ENCODE measurements around the gene GSC.

Gene GSC

GRCh38 chr14:94779713-94780112 is 9.8 kb upstream of the GSC start:
- H3K4me1 ChIP-seq (ENCODE audit: low read length): no peaks in the 10 kb centered on the region
- no peak overlapping the region for H3K9ac ChIP-seq (ENCODE audit: low read length)
- no peaks in the 10 kb centered on the region for H4K20me1 ChIP-seq (ENCODE audit: insufficient read depth, low read length)
- H2AFZ ChIP-seq (ENCODE audit: low read depth, low read length): no peak overlapping the region
- no peak overlapping the region for H3K4me2 ChIP-seq (ENCODE audit: low read length)
- H3K4me3 ChIP-seq (ENCODE audit: low read length): no peak overlapping the region
- no peaks in the 10 kb centered on the region for H3K9me3 ChIP-seq (ENCODE audit: insufficient read depth, low read length)
- H3K36me3 ChIP-seq (replicated peaks; ENCODE audit: low read depth, low read length): no peaks in the 10 kb centered on the region
- H3K79me2 ChIP-seq (ENCODE audit: low read length): no peaks in the 10 kb centered on the region
- no peak overlapping the region for H3K27ac ChIP-seq (ENCODE audit: low read length)
- TF ChIP-seq, protein P1, sequence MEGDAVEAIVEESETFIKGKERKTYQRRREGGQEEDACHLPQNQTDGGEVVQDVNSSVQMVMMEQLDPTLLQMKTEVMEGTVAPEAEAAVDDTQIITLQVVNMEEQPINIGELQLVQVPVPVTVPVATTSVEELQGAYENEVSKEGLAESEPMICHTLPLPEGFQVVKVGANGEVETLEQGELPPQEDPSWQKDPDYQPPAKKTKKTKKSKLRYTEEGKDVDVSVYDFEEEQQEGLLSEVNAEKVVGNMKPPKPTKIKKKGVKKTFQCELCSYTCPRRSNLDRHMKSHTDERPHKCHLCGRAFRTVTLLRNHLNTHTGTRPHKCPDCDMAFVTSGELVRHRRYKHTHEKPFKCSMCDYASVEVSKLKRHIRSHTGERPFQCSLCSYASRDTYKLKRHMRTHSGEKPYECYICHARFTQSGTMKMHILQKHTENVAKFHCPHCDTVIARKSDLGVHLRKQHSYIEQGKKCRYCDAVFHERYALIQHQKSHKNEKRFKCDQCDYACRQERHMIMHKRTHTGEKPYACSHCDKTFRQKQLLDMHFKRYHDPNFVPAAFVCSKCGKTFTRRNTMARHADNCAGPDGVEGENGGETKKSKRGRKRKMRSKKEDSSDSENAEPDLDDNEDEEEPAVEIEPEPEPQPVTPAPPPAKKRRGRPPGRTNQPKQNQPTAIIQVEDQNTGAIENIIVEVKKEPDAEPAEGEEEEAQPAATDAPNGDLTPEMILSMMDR (IDR thresholded peaks at IDR 0.05; ENCODE audit: low read depth, low read length): no peak
- TF ChIP-seq EZH2phosphoT487 (IDR thresholded peaks at IDR 0.05; ENCODE audit: low read depth): no peak
- peaks cover 14% of the 10 kb centered on the region; the same call in 1 of the 2 replicates for H3K27me3 ChIP-seq (ENCODE audit: low read depth, low read length)

DNA sequence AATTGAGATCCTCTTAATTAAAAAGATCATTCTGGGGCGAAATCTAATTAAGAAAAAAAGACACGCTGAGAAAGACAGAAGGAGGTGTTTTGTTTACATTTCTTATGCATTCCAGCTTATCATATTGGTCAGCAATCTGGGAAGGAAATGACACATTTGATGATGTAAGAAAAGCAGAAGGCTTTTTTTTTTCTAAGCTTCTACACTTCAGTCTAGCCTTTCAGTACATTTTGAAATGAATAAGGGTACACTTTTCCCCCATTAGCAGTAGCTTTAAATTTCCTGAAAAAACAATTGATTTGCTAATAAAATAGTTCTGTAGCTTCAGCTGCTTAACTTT is 5.9 kb upstream of the GSC start:
- no peaks in the 10 kb centered on the region for H3K9me3 ChIP-seq (ENCODE audit: insufficient read depth, low read length)
- no peaks in the 10 kb centered on the region for H3K36me3 ChIP-seq (replicated peaks; ENCODE audit: low read depth, low read length)
- no peaks in the 10 kb centered on the region for H4K20me1 ChIP-seq (ENCODE audit: insufficient read depth, low read length)
- no peak overlapping the region for H2AFZ ChIP-seq (ENCODE audit: low read depth, low read length)
- peaks cover 17% of the 10 kb centered on the region; the same call in 1 of the 2 replicates for H3K27me3 ChIP-seq (ENCODE audit: low read depth, low read length)
- no peaks in the 10 kb centered on the region for H3K79me2 ChIP-seq (ENCODE audit: low read length)
- H3K4me1 ChIP-seq (ENCODE audit: low read length): no peaks in the 10 kb centered on the region
- no peak for TF ChIP-seq EZH2phosphoT487 (IDR thresholded peaks at IDR 0.05; ENCODE audit: low read depth)
- TF ChIP-seq, protein P1 (IDR thresholded peaks at IDR 0.05; ENCODE audit: low read depth, low read length): no peak
- H3K9ac ChIP-seq (ENCODE audit: low read length): no peak overlapping the region
- no peak overlapping the region for H3K4me2 ChIP-seq (ENCODE audit: low read length)
- H3K4me3 ChIP-seq (ENCODE audit: low read length): no peak overlapping the region
- no peak overlapping the region for H3K27ac ChIP-seq (ENCODE audit: low read length)

GRCh38 chr14:94775091-94775870 is 5.4 kb upstream of the GSC start:
- H3K4me2 ChIP-seq (ENCODE audit: low read length): no peak overlapping the region
- H3K79me2 ChIP-seq (ENCODE audit: low read length): no peaks in the 10 kb centered on the region
- TF ChIP-seq, protein P1 (IDR thresholded peaks at IDR 0.05; ENCODE audit: low read depth, low read length): no peak
- TF ChIP-seq EZH2phosphoT487 (IDR thresholded peaks at IDR 0.05; ENCODE audit: low read depth): no peak
- no peak overlapping the region for H3K9ac ChIP-seq (ENCODE audit: low read length)
- H3K36me3 ChIP-seq (replicated peaks; ENCODE audit: low read depth, low read length): no peaks in the 10 kb centered on the region
- H3K27ac ChIP-seq (ENCODE audit: low read length): no peak overlapping the region
- H2AFZ ChIP-seq (ENCODE audit: low read depth, low read length): no peak overlapping the region
- no peak overlapping the region for H3K4me3 ChIP-seq (ENCODE audit: low read length)
- peaks cover 17% of the 10 kb centered on the region; the same call in 1 of the 2 replicates for H3K27me3 ChIP-seq (ENCODE audit: low read depth, low read length)
- no peaks in the 10 kb centered on the region for H3K4me1 ChIP-seq (ENCODE audit: low read length)
- no peaks in the 10 kb centered on the region for H3K9me3 ChIP-seq (ENCODE audit: insufficient read depth, low read length)
- no peaks in the 10 kb centered on the region for H4K20me1 ChIP-seq (ENCODE audit: insufficient read depth, low read length)

GRCh38 chr14:94774344-94775090 is 4.6 kb upstream of the GSC start:
- Histone ChIP-seq H3K36me3 (replicated peaks; ENCODE audit: low read depth, low read length) (no peaks in the 10 kb centered on the region), H3K4me1 (ENCODE audit: low read length) (no peaks in the 10 kb centered on the region), H4K20me1 (ENCODE audit: insufficient read depth, low read length) (no peaks in the 10 kb centered on the region), H3K4me3 (ENCODE audit: low read length) (no peak overlapping the region), H3K9ac (ENCODE audit: low read length) (no peak overlapping the region), H2AFZ (ENCODE audit: low read depth, low read length) (no peak overlapping the region), H3K79me2 (ENCODE audit: low read length) (no peaks in the 10 kb centered on the region), H3K27ac (ENCODE audit: low read length) (no peak overlapping the region), H3K27me3 (ENCODE audit: low read depth, low read length) (peaks cover 17% of the 10 kb centered on the region; the same call in 1 of the 2 replicates), H3K4me2 (ENCODE audit: low read length) (no peak overlapping the region), H3K9me3 (ENCODE audit: insufficient read depth, low read length) (no peaks in the 10 kb centered on the region)
- TF ChIP-seq, protein P1 (IDR thresholded peaks at IDR 0.05; ENCODE audit: low read depth, low read length): no peak
- TF ChIP-seq EZH2phosphoT487 (IDR thresholded peaks at IDR 0.05; ENCODE audit: low read depth): no peak
